HG02973 (cell line): ENCODE data around the gene TFCP2L1.

Experiments used
- ATAC-seq: cut with Tn5 transposase; IDR thresholded peaks from one replicate; pipeline ENCODE4 v1.9.1; 2021; ENCODE audit warnings: moderate library complexity; ENCODE audit not compliant: unreplicated experiment

TFCP2L1 gene

DNA sequence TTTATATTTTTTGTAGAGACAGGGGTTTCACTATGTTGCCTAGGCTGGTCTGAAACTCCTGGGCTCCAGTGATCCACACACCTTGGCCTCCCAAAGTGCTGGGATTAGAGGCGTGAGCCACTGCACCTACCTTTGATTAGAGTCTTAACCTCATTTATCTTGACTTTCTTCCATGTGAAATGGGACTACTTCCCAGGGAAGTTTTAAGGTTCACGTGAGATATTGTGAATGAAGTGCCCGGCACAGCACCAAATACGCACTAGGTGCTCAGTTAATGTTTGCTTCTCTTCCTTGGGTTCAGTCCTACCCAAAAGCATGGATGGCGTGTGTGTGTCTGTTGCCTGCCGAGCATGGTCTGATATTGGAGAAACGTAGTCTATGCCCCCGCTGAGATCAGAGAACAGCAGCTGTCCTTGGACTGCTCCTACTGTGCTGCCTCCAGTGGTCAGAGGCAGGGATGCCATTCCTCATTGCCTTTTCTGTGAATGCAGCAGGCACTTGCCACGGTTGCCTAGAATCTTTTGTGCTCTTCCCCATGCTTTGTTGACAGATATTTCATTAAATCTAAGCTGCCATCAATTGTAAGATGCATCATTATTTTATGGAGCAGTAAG, 12.3 kb upstream of the TFCP2L1 start:
- peak; percentile 74 for ATAC-seq

GRCh38 chr2:121295911-121296650, 11.1 kb upstream of the TFCP2L1 start:
- no peak for ATAC-seq

DNA sequence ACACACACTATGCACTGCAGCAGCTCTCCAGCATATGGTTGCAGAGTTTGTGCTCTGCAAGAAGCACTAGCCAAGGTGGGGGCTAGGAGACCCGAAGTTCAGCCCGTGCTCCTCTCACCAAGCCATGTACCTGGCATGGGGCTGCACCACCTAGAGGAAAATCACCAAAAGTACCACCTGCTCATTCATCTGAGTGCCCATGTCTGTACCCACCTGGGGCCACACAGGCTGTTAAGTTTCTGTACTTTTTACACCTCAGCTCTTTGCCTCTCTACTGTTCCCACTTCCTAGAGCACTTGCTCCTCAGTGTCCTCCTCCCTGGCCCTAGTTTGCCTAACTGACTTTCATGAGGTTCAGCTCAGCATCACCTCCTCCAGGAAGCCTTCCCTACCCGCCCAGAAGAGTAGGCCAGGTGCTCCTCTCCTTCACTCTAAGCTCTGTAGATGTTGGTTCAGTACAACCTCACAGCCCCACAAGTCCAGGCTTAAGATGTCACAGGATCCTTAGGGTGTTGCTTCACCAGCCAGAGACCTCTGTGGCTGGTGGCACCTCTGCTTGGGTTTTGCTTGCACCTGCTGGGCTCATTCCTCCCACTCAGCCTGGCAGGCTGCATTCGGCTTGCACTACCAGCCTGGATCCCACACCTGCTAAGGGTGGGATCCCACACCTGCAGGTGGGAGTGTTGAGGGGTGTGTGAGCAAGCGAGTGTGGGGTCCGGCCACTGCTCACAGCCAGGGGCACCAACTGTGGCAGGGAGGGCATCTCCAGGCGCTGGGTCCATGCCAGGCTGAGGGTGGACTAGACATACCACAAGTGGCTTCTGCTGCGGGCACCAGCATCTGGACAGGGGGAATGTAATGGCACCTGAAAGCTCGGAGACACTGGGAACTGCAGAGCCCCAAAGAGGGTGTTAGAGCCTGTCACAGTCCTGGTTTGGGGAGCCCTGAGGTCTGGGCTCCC, 10.2 kb upstream of the TFCP2L1 start:
- ATAC-seq: no peak

- ATAC-seq: no peak
Observed at GRCh38 chr2:121293450-121294325, 8.7 kb upstream of the TFCP2L1 start.

GRCh38 chr2:121291251-121291580, 6.2 kb upstream of the TFCP2L1 start:
- ATAC-seq: no peak

GRCh38 chr2:121289271-121289670, 4.3 kb upstream of the TFCP2L1 start:
- no peak for ATAC-seq

DNA sequence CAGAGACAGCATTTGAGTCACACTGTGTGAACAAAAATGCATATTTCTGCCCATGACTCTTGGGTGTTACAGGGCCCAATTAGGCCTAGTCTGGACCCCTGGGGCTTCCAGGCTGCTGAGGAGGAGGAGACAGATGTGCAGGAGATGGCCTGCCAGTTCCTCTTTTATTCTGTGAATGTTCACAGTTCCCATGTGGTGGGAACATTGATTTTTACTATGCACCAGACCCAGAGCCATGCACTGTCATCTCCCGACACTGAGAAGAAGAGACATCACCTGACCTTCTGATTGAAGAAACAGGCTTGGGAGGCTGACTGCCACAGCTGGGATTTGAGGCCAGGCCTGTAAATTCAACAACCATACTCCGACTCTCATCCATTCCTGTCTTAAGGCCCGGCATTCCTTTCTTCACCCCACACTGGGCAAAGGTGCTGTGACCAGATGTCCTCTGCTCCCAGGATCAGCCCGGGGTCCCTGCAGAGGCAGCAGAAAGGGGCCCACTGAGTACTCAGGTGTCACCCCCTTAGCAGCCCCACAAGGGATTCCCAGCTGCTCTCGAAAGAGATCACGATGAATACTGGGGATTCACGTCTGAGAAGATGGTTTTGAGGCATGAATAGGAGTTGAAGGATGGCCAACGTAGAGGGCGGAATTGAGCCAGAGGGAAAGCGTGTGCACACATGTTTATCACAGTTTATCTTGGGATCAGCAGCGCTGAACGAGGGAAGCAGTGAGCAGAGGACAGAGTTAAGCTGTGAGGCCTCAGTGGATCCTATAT, 3.6 kb upstream of the TFCP2L1 start:
- no peak for ATAC-seq

- no peak for ATAC-seq
Observed at GRCh38 chr2:121287956-121288355, 3.0 kb upstream of the TFCP2L1 start.

DNA sequence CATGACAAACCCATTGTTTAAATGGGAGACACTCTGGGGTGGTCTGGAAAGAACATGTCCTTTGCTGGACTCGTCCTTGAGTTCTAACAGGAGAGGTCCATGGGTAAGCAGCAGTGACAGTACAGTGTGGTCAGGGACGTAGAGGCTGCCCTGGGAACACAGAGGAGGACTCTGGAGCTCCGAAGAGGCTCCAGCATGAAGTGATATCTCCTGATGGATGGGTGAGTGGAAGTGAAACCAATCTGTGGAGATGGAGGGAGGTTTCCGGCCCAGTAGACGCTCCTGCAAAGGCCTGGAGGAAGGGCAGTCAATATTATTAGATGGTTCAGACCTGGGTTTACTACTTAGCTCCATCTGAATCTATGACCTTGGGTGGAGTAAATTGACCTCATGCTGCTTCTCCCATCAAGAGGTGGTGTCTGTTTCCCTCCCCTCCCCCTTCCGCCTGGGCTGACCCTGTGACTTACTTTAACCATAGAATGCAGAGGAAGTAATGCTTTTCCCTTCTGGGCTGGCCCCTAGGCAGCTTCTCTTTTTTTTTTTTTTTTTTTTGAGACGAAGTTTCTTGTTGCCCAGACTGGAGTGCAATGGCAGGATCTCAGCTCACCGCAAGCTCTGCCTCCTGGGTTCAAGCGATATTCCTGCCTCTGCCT, 2.3 kb upstream of the TFCP2L1 start:
- no peak for ATAC-seq

GRCh38 chr2:121286506-121286905, 1.5 kb upstream of the TFCP2L1 start:
- ATAC-seq: no peak

DNA sequence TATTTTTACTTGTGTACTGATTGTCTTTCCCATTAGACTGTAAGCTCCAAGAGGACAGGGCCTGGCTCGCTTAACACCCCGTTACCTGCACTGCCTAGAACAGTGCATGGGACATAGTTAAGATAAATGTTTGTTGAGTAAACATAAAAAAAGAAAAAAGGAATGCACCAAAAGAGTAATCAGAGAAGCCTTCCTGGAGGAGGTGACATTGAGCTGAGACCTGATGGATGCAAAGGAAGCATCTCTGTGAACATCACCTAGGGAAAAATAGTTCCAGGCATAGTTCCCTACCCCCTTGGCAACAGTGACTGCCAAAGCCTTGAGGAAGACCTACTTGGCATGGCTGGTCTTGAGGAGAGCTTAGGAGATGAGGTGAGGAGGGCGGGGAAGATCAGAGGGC, 924 bp upstream of the TFCP2L1 start:
- no peak for ATAC-seq

DNA sequence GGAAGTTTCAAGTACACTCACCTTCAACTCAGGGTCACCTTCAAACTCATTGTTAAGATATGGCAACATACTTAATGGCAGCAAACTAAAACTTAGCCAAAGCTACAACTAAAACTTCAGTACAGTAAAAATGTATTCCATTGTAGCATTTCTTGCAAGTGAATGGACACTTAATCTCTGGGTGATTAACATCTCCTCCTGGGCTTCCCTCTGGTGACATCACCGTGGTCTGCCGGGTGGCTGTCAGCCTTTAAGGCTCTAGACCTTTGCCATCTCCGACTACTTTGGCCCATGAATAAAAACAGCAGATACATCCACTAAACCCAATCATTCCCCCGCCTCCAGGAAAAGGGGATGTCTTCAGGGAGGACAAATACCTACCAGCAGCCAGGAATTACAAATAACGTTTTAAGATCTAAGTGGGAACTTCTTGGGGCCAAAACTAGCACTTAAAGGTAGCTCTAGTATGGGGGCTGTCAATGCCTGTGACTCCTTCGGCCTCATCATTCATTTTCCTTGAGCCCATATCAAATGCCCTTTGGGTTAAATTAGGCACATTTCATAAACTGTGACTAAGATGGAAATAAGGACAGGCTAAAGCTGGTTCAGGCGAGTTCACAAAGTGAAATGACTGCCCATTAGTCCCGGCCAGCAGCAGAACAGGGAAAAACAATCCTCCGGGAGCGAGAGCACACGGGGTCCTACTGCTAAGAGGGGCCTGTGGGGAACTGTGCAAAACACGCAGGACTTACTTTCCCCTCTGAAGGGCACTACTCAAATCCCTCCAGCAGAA, 1.1 kb downstream of the TFCP2L1 start:
- no peak for ATAC-seq

DNA sequence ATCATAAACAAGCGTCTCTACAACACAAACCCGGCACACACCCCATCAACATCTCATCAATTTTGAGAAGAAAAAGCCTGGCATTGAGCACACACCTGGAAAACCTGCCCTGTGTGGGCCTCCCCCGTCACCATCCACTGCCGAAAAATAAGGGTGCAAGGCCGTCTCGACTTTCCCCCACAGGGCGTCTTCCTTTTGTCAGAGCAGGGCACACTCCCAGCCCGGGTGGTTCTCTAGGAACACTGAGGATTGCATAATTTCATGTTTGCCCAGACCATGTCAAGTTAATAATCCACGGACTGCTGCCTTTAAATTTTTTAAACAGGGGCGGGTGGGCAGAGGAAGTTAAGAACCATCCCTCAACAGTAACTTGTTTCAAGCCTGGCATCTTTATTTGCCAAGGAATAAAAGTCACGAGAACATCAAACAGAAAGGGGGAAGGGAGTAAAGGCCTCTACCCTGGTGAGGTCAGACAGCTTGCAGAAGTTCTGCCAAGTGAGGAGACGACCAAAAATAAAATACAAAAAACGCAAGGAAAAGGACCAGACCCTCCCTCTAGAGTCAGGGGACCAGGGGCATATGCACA, 2.1 kb downstream of the TFCP2L1 start:
- no peak for ATAC-seq

DNA sequence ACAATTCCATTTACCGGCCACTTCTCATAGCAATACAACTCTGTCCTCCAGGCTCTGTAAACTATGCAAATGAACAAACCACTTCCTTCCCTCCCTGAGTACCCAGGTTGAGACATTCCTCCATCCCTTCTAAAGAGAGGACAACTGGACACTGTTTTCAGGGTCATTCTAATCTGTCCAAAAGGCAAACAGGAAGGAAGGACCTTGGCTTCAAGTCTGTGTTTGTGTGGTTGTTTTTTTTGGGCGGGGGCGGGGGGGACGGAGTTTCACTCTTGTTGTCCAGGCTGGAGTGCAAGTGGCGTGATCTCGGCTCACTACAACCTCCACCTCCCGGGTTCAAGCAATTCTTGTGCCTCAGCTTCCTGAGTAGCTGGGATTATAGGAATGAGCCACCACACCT, 3.3 kb downstream of the TFCP2L1 start:
- no peak for ATAC-seq

DNA sequence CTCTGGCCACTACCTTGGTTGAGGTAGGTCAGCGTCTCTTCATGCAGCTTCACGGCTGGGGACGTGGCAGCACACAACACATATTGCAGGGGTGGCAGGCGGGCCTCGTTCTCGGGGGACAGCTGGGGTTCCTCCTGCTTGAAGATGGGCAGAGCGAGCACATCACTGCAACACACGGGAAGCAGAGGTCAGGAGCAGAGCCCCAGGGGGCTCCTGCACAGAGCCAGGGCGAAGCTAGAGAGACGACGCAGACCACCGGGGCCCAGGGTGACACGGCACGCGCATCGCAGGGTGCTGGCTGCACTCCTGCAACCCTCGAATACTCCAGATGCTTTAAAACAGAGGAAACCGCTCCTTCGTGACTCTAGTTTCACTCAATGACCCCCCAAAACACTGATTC, 3.9 kb downstream of the TFCP2L1 start:
- ATAC-seq: no peak

DNA sequence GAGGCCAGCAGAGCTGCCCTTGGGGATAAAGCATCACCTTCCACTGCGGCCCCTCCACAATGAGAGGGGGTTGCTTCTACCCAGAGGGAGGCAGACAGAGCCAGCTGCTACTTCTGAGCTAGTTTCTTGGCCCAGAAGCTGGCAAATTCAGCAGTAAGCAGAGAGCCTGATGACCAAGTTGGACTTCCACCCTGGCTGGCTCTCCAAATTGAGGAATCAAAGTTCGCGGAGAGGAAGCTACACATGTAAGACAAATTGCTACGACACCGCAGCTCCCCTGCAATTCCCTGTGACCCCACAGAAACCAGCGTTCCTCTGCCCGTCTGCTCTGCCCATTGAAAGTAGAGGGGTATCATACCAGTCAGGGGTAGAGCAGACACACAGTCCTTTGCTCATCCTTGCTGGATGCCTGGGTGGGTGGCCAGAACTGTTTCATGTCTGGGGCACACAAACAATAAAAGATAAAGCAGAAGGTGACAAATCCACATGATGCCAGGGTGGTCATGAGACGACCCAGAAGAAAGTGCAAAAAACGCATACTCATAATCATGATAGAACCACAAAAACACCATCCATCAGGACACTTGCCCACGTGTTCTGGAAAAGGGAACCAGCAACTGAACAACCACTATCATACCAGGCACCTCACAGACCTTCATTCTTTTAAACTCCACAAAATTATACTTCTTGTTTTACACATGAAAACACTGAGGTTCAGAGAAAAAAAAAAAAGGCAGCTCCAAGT, 5.4 kb downstream of the TFCP2L1 start:
- ATAC-seq: no peak

- ATAC-seq: no peak
Observed at GRCh38 chr2:121276341-121276740, 8.7 kb downstream of the TFCP2L1 start.

GRCh38 chr2:121273116-121273515, 11.9 kb downstream of the TFCP2L1 start:
- no peak for ATAC-seq
